Uterine smooth muscle cell (primary cell): ENCODE results near the gene KANK3. TPM values are rescaled to one million over a fixed set of nuclear protein-coding genes. Genes with fewer than 3 reads are reported as not detected.

Experiments
- total RNA-seq: library from RNA; depleted of rRNA; stranded (reverse); fragments of >200 nt; gene quantifications from 2 replicates; pipeline ENCODE4 v1.2.3, GENCODE V29; 2014

Gene KANK3
- total RNA-seq: 0.25 and 0.33 TPM in 2 replicates

GRCh38 chr19:8342684-8343482, at the start of gene KANK3:
KANK3 (minus strand) TSS chr19:8343262; CDS start chr19:8337828, 5,434 bp downstream.

GRCh38 chr19:8389891-8390616, 47.0 kb upstream of the KANK3 start, which contains the start of gene RAB11B:
RAB11B (plus strand) TSS chr19:8390360; CDS start chr19:8390417, 57 bp downstream.

GRCh38 chr19:8363803-8364771, 21.0 kb upstream of the KANK3 start, which contains the start of gene ANGPTL4:
ANGPTL4 (plus strand) TSS chr19:8364155; CDS start chr19:8364322, 167 bp downstream.

GRCh38 chr19:8321067-8321985, 21.7 kb downstream of the KANK3 start, which contains the start of the genes NDUFA7 and RPS28:
NDUFA7 (minus strand) TSS chr19:8321375; CDS start chr19:8321358, 17 bp downstream.
RPS28 (plus strand) TSS chr19:8321496; CDS start chr19:8321531, 35 bp downstream.

GRCh38 chr19:8307965-8308866, 34.8 kb downstream of the KANK3 start, which contains the start of gene CD320:
CD320 (minus strand) TSS chr19:8308358; CDS start chr19:8308290, 68 bp downstream.

Other genes starting within 250 kb of the KANK3 start
- gene FBN3, start 193.7 kb downstream of the KANK3 start, total RNA-seq: not detected in 2 replicates
- gene CERS4, start 133.9 kb downstream of the KANK3 start, total RNA-seq: 8.5 and 24.4 TPM in 2 replicates
- gene CD320, start 34.9 kb downstream of the KANK3 start, total RNA-seq: 32.3 and 33.1 TPM in 2 replicates
- gene NDUFA7, start 21.9 kb downstream of the KANK3 start, total RNA-seq: 12.5 and 15.1 TPM in 2 replicates
- gene RPS28, start 21.8 kb downstream of the KANK3 start, total RNA-seq: 175 and 215 TPM in 2 replicates
- 1.9 and 2.4 TPM in 2 replicates for gene ANGPTL4, start 20.9 kb upstream of the KANK3 start, total RNA-seq
- gene RAB11B, start 47.1 kb upstream of the KANK3 start, total RNA-seq: 31.9 and 35.2 TPM in 2 replicates
- 43.7 and 89.2 TPM in 2 replicates for gene MARCHF2, start 70.0 kb upstream of the KANK3 start, total RNA-seq
- gene HNRNPM, start 101.7 kb upstream of the KANK3 start, total RNA-seq: 68.5 and 123 TPM in 2 replicates
- gene PRAM1, start 159.4 kb upstream of the KANK3 start, total RNA-seq: not detected in 2 replicates
- gene ZNF414, start 170.9 kb upstream of the KANK3 start, total RNA-seq: 4.0 and 5.2 TPM in 2 replicates
- 0.12 and 0.22 TPM in 2 replicates for gene MYO1F, start 234.2 kb upstream of the KANK3 start, total RNA-seq